BLaER1 treated with 17β-estradiol and CSF1 and Interleukin-3, amounts not matched to agents 10 nM and 100 nM (cell line): ENCODE results near the gene FAM24B.

Experiments used
- H3K27ac ChIP-seq, 11 experiments: shearing (Covaris generic); formaldehyde crosslinking; 2 replicates each; pipeline ENCODE4 v1.8.1; 2022
- H3K27me3 ChIP-seq, 11 experiments: shearing (Covaris generic); formaldehyde crosslinking; 2 replicates each; pipeline ENCODE4 v1.8.1; 2022
- H3K36me3 ChIP-seq, 11 experiments: shearing (Covaris generic); formaldehyde crosslinking; 2 replicates each; pipeline ENCODE4 v1.8.1; 2022
- H3K4me1 ChIP-seq, 10 experiments: shearing (Covaris generic); formaldehyde crosslinking; 2 replicates each; pipeline ENCODE4 v1.8.1; 2022
- H3K4me2 ChIP-seq, 11 experiments: shearing (Covaris generic); formaldehyde crosslinking; 2 replicates each; pipeline ENCODE4 v1.8.1; 2022
- H3K4me3 ChIP-seq, 10 experiments: shearing (Covaris generic); formaldehyde crosslinking; 2 replicates each; pipeline ENCODE4 v1.8.1; 2022
- H3K9ac ChIP-seq, 11 experiments: shearing (Covaris generic); formaldehyde crosslinking; 2 replicates each; pipeline ENCODE4 v1.8.1; 2022
- H3K9me3 ChIP-seq, 11 experiments: shearing (Covaris generic); formaldehyde crosslinking; replicated peaks in 1 of 11; 2 replicates each; pipeline ENCODE4 v1.8.1; 2022
- H4K20me1 ChIP-seq, 11 experiments: shearing (Covaris generic); formaldehyde crosslinking; 2 replicates each; pipeline ENCODE4 v1.8.1; 2022
- Cebpa-rat ChIP-seq, 11 experiments: shearing (Covaris generic); IDR thresholded peaks; 2 replicates each; pipeline ENCODE4 v1.8.1; 2022

FAM24B gene

DNA sequence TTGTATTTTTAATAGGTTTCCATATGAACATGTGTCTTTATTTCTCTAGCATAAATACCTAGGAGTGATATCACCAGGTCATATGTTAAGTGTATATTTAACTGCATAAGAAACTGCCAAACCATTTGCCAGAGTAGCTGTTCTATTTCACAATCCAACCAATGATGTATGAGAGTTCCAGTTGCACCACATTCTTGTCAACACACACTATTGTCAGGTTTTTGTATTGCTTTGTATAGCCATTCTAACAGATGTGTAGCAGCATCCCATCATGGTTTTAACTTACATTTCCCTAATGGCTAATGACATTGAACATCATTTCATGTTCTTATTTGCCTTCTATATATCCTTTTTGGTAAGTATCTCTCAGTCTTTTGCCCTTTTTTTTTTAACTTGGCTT lies 37.8 kb downstream of the FAM24B start:
- H3K4me3 ChIP-seq, result no peak overlapping the region
- peaks cover 13 to 34% (median 20%) of the 10 kb centered on the region in 11 experiments; a peak in 21 of 22 replicates for H3K9me3 ChIP-seq
- peaks cover 0 to 3% (median 0%) of the 10 kb centered on the region in 11 experiments; a peak in 1 of 22 replicates for H3K36me3 ChIP-seq
- H3K4me2 ChIP-seq, result no peak overlapping the region
- TF ChIP-seq Cebpa-rat (IDR thresholded peaks at IDR 0.05), result no peak
- H3K27me3 ChIP-seq, result no peaks in the 10 kb centered on the region
- H3K4me1 ChIP-seq, result peaks cover 0 to 12% (median 11%) of the 10 kb centered on the region in 10 experiments; a peak in 14 of 20 replicates
- no peak overlapping the region for H3K27ac ChIP-seq
- no peak overlapping the region for H3K9ac ChIP-seq
- no peaks in the 10 kb centered on the region for H4K20me1 ChIP-seq

GRCh38 chr10:122839505-122839904 lies 39.9 kb downstream of the FAM24B start:
- no peaks in the 10 kb centered on the region for H3K4me1 ChIP-seq
- no peaks in the 10 kb centered on the region for H3K27me3 ChIP-seq
- no peak overlapping the region for H3K27ac ChIP-seq
- H4K20me1 ChIP-seq, result no peaks in the 10 kb centered on the region
- no peak overlapping the region for H3K4me3 ChIP-seq
- H3K9ac ChIP-seq, result no peak overlapping the region
- no peak overlapping the region; a peak in 2 of 22 replicates for H3K4me2 ChIP-seq
- peaks cover 13 to 25% (median 20%) of the 10 kb centered on the region in 11 experiments; a peak in 21 of 22 replicates for H3K9me3 ChIP-seq
- peaks cover 0 to 3% (median 0%) of the 10 kb centered on the region in 11 experiments; a peak in 1 of 22 replicates for H3K36me3 ChIP-seq
- TF ChIP-seq Cebpa-rat (IDR thresholded peaks at IDR 0.05), result no peak

- no peaks in the 10 kb centered on the region for H4K20me1 ChIP-seq
- H3K4me1 ChIP-seq, result no peaks in the 10 kb centered on the region
- H3K36me3 ChIP-seq, result peaks cover 0 to 3% (median 0%) of the 10 kb centered on the region in 11 experiments; a peak in 1 of 22 replicates
- H3K4me3 ChIP-seq, result no peak overlapping the region
- H3K9ac ChIP-seq, result no peak overlapping the region
- no peak overlapping the region; a peak in 1 of 22 replicates for H3K4me2 ChIP-seq
- no peak overlapping the region for H3K27ac ChIP-seq
- H3K27me3 ChIP-seq, result no peaks in the 10 kb centered on the region
- H3K9me3 ChIP-seq, result peaks cover 13 to 25% (median 20%) of the 10 kb centered on the region in 11 experiments; a peak in 21 of 22 replicates
- no peak for TF ChIP-seq Cebpa-rat (IDR thresholded peaks at IDR 0.05)
Measured at GRCh38 chr10:122838880-122839279, 40.5 kb downstream of the FAM24B start.

DNA sequence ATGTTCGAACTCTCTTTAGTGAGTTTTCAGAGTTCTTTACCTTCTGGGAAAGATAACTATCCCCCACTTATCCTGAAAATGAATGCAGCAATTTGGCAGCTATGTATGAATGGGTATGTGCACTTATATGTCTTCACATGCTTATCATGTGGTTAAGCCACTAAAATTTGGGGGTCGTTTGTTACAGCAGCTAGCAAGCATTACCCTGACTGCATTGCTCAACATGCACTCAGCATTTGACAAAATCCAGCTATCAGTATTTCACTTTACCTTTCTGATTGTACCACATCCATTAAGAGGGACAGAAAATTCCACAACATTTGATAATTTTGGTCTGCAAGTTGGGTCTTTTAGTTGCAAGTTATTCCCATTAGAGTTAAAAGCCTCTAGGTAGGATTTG lies 43.5 kb downstream of the FAM24B start:
- H3K4me3 ChIP-seq, result no peak overlapping the region
- no peaks in the 10 kb centered on the region for H3K4me1 ChIP-seq
- H3K4me2 ChIP-seq, result no peak overlapping the region
- no peak overlapping the region for H3K27ac ChIP-seq
- TF ChIP-seq Cebpa-rat (IDR thresholded peaks at IDR 0.05), result no peak
- no peaks in the 10 kb centered on the region for H4K20me1 ChIP-seq
- no peaks in the 10 kb centered on the region for H3K27me3 ChIP-seq
- no peak overlapping the region for H3K9ac ChIP-seq
- no peaks in the 10 kb centered on the region for H3K36me3 ChIP-seq
- peaks cover 0 to 2% (median 0%) of the 10 kb centered on the region in 11 experiments; a peak in 1 of 22 replicates for H3K9me3 ChIP-seq

DNA sequence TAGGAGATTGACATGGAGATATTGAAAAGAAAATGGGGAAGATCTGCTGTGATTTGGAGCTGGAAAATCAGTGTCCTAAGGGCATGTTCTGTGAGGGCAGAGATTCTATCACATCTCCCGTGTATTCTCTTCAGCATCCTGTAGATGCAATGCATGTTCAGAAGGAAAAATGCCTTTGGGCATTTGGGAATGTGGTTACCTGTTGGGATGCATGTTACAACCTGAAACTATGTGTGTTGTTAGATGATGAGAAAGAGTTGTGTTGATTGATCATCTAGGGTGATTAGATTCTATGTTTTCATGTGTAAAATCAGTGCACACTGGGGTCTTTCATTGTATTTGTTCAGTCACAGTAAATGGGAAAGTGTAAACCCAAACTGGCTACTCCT lies 48.4 kb downstream of the FAM24B start:
- peaks cover 0 to 12% (median 0%) of the 10 kb centered on the region in 10 experiments; a peak in 5 of 20 replicates for H3K4me1 ChIP-seq
- no peaks in the 10 kb centered on the region for H3K27me3 ChIP-seq
- TF ChIP-seq Cebpa-rat (IDR thresholded peaks at IDR 0.05), result no peak
- H3K4me2 ChIP-seq, result no peak overlapping the region
- H4K20me1 ChIP-seq, result no peaks in the 10 kb centered on the region
- H3K4me3 ChIP-seq, result no peak overlapping the region
- no peaks in the 10 kb centered on the region for H3K36me3 ChIP-seq
- H3K27ac ChIP-seq, result no peak overlapping the region
- no peak overlapping the region for H3K9ac ChIP-seq
- H3K9me3 ChIP-seq, result no peaks in the 10 kb centered on the region

GRCh38 chr10:122830273-122830964 lies 49.0 kb downstream of the FAM24B start:
- H4K20me1 ChIP-seq, result no peaks in the 10 kb centered on the region
- H3K27me3 ChIP-seq, result no peaks in the 10 kb centered on the region
- H3K36me3 ChIP-seq, result no peaks in the 10 kb centered on the region
- H3K9ac ChIP-seq, result no peak overlapping the region
- H3K9me3 ChIP-seq, result no peaks in the 10 kb centered on the region
- H3K4me3 ChIP-seq, result no peak overlapping the region
- H3K4me1 ChIP-seq, result peaks cover 0 to 12% (median 0%) of the 10 kb centered on the region in 10 experiments; a peak in 5 of 20 replicates
- H3K27ac ChIP-seq, result no peak overlapping the region
- no peak overlapping the region for H3K4me2 ChIP-seq
- TF ChIP-seq Cebpa-rat (IDR thresholded peaks at IDR 0.05), result no peak

GRCh38 chr10:122829454-122829853 lies 49.9 kb downstream of the FAM24B start:
- no peak for TF ChIP-seq Cebpa-rat (IDR thresholded peaks at IDR 0.05)
- Histone ChIP-seq H3K9ac (no peak overlapping the region), H4K20me1 (no peaks in the 10 kb centered on the region), H3K4me3 (no peak overlapping the region), H3K9me3 (no peaks in the 10 kb centered on the region), H3K27ac (no peak overlapping the region), H3K4me2 (no peak overlapping the region), H3K27me3 (no peaks in the 10 kb centered on the region), H3K4me1 (peaks cover 0 to 12% (median 0%) of the 10 kb centered on the region in 10 experiments; a peak in 5 of 20 replicates), H3K36me3 (no peaks in the 10 kb centered on the region)

DNA sequence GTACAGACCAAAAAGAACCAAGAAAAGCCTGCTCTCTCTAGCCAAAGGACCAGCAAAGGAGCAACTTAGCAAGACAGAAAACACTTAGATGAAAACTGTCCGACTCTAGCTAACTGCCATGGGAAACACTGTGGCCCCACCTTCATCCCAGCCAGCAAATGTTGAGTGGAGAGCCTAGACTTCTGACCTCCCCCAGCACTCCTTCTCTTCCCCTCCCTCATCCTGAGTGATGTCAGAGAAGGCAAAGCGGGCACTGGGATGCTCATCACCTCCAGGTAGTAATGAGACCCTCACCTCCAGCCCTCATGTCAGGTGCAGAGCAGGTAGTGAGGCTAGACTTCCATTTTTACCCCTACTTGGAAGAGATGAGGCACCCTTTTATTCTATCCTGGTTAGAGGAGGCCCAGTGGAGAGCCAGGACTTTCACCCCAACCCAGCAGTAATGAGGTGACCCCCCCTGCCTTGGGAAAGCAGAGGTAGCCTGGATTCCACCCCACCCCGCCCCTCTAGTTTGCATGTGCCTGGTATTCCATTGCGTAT lies 50.6 kb downstream of the FAM24B start:
- H3K36me3 ChIP-seq, result no peaks in the 10 kb centered on the region
- H3K9ac ChIP-seq, result no peak overlapping the region
- H3K4me2 ChIP-seq, result no peak overlapping the region
- H3K4me3 ChIP-seq, result no peak overlapping the region
- H4K20me1 ChIP-seq, result no peaks in the 10 kb centered on the region
- no peak overlapping the region for H3K27ac ChIP-seq
- no peaks in the 10 kb centered on the region for H3K9me3 ChIP-seq
- no peaks in the 10 kb centered on the region for H3K27me3 ChIP-seq
- peaks cover 0 to 12% (median 0%) of the 10 kb centered on the region in 10 experiments; a peak in 5 of 20 replicates for H3K4me1 ChIP-seq
- no peak for TF ChIP-seq Cebpa-rat (IDR thresholded peaks at IDR 0.05)

DNA sequence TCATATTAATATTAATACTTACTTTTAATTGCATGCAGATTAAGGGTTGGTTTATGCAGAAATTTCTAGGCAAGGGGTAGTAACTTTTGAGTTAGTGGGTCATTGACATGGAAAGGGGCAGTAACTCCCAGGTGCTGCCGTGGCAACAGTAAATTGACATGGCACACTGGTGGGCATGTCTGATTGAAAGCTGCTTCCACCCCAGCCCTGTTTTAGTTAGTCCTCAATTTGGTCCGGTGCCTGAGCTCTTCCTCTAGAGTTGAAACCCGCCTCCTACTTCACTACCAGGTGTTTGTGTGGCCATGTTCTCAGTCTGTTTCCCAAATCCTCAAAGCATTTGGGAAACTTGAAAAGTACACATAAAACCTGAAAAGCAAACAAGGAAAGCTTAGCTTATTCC lies 52.1 kb downstream of the FAM24B start:
- no peaks in the 10 kb centered on the region for H3K36me3 ChIP-seq
- peak overlapping the region in 4 of 11 experiments; percentile 8 to 37 (median 22); a peak in 7 of 22 replicates for H3K4me2 ChIP-seq
- no peak for TF ChIP-seq Cebpa-rat (IDR thresholded peaks at IDR 0.05)
- no peaks in the 10 kb centered on the region for H3K27me3 ChIP-seq
- H3K27ac ChIP-seq, result no peak overlapping the region
- no peaks in the 10 kb centered on the region for H3K9me3 ChIP-seq
- H3K4me1 ChIP-seq, result peaks cover 0 to 12% (median 0%) of the 10 kb centered on the region in 10 experiments; a peak in 5 of 20 replicates
- H3K9ac ChIP-seq, result no peak overlapping the region
- H4K20me1 ChIP-seq, result no peaks in the 10 kb centered on the region
- H3K4me3 ChIP-seq, result no peak overlapping the region
